GM12892 (cell line): ENCODE results near the gene ABHD17B.
"Not testable (repeated sequence)": the region's sequence is repeated elsewhere in the genome, so short reads cannot be mapped to it uniquely, and the experiment has no call there.

Experiments
- POLR2A ChIP-seq: IDR thresholded peaks from 2 replicates; pipeline ENCODE4 v1.6.1; 2011; ENCODE audit warnings: low read depth, low read length, control low read depth
- POLR2AphosphoS5 ChIP-seq: IDR thresholded peaks from 2 replicates; pipeline ENCODE4 v1.6.1; 2011; ENCODE audit warnings: low read depth, low read length, control low read depth
- TAF1 ChIP-seq: IDR thresholded peaks from 2 replicates; pipeline ENCODE4 v1.6.1; 2011; ENCODE audit warnings: low read depth, mild to moderate bottlenecking, control low read depth, low read length, borderline replicate concordance

DNA sequence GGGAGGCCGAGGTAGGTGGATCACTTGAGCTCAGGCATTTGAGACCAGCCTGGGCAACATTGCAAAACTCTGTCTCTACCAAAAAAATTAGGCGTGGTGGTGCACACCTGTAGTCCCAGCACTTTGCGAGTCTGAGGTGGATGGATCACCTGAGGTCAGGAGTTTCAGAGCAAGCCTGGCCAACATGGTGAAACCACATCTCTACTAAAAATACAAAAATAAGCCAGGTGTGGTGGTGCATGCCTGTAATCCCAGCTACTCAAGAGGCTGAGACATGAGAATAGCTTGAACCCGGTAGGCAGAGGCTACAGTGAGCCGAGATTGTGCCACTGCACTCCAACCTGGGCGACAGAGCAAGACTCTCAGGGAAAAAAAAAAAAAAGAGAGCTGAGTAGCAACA is 12.2 kb downstream of the ABHD17B start:
- TF ChIP-seq POLR2AphosphoS5, TAF1, POLR2A: not testable (repeated sequence)
